ENCODE data around the gene UNC5C.

UNC5C gene

GRCh38 chr4:95472534-95472933 lies 76.2 kb downstream of the UNC5C start:
- H3K4me1 ChIP-seq = peaks cover 0 to 7% (median 2%) of the 10 kb centered on the region in 4 donors
- H3K36me3 ChIP-seq = no peaks in the 10 kb centered on the region
- no peak for TF ChIP-seq CTCF (IDR thresholded peaks at IDR 0.05)
- H3K27me3 ChIP-seq = no peaks in the 10 kb centered on the region
- intact Hi-C loops (cut with DNase I; ENCODE audit: low total_unique reads) = no loop called here
- no peak overlapping the region for H3K4me3 ChIP-seq
- H3K27ac ChIP-seq = no peak overlapping the region
- H3K9me3 ChIP-seq = no peaks in the 10 kb centered on the region
- no peak for DNase-seq

- H3K4me3 ChIP-seq = no peak overlapping the region
- no peaks in the 10 kb centered on the region for H3K27me3 ChIP-seq
- peaks cover 0 to 7% (median 3%) of the 10 kb centered on the region in 4 donors for H3K4me1 ChIP-seq
- H3K36me3 ChIP-seq = no peaks in the 10 kb centered on the region
- no peak overlapping the region for H3K27ac ChIP-seq
- no peaks in the 10 kb centered on the region for H3K9me3 ChIP-seq
- no peak for DNase-seq
- intact Hi-C loops (cut with DNase I; ENCODE audit: low total_unique reads) = no loop called here
- no peak for TF ChIP-seq CTCF (IDR thresholded peaks at IDR 0.05)
Measured at GRCh38 chr4:95470622-95471021, 78.2 kb downstream of the UNC5C start.

DNA sequence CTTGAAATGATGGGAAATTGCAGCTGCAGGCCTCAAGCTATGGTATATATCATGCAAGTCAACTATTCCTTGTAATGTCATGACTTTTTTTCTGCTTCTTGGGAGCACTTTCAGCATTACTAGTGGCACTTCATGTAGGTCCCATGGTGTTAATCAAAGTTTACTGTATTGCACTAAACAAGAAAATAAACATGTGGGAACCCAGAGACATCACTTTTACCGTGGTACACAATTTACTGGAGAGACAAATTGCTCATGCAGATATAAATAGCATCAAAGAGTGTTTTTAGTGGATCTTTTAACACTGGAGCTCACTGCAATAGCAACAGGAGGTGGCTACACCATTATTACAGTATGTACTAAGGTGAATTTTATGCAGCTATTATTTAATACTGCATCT lies 79.2 kb downstream of the UNC5C start:
- H3K27me3 ChIP-seq = no peaks in the 10 kb centered on the region
- H3K4me3 ChIP-seq = no peak overlapping the region
- TF ChIP-seq CTCF (IDR thresholded peaks at IDR 0.05) = no peak
- H3K36me3 ChIP-seq = no peaks in the 10 kb centered on the region
- peaks cover 0 to 7% (median 3%) of the 10 kb centered on the region in 4 donors for H3K4me1 ChIP-seq
- H3K9me3 ChIP-seq = no peaks in the 10 kb centered on the region
- DNase-seq = no peak
- H3K27ac ChIP-seq = no peak overlapping the region
- intact Hi-C loops (cut with DNase I; ENCODE audit: low total_unique reads) = no loop called here

DNA sequence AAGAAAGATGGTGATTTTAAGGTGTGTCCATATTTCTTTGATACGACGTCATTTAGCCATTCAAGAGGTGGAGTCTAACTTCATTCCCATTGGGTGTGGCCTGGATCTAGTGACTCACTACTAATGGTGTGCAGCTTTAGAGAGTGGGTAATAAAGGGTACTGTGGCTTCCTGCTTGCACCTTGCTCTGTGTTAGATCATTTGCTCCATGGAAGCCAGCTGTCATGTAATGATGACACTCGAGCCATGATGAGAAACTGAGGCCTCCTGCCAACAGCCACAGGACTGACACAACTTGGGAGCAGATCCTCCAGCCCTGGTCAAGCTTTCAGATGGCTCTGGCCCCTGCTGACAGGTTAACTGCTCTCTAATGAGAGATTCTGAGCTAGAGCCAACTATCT lies 82.0 kb downstream of the UNC5C start:
- Histone ChIP-seq H3K36me3 (no peaks in the 10 kb centered on the region), H3K4me1 (peaks cover 0 to 3% (median 0%) of the 10 kb centered on the region in 4 donors), H3K27me3 (no peaks in the 10 kb centered on the region), H3K4me3 (no peak overlapping the region), H3K9me3 (no peaks in the 10 kb centered on the region), H3K27ac (no peak overlapping the region)
- intact Hi-C loops (cut with DNase I; ENCODE audit: low total_unique reads) = no loop called here
- DNase-seq = no peak
- TF ChIP-seq CTCF (IDR thresholded peaks at IDR 0.05) = no peak

- no peak overlapping the region for H3K27ac ChIP-seq
- intact Hi-C loops (cut with DNase I; ENCODE audit: low total_unique reads) = no loop called here
- no peaks in the 10 kb centered on the region for H3K36me3 ChIP-seq
- DNase-seq = no peak
- H3K4me3 ChIP-seq = no peak overlapping the region
- H3K27me3 ChIP-seq = no peaks in the 10 kb centered on the region
- TF ChIP-seq CTCF (IDR thresholded peaks at IDR 0.05) = no peak
- H3K4me1 ChIP-seq = peaks cover 0 to 3% (median 0%) of the 10 kb centered on the region in 4 donors
- H3K9me3 ChIP-seq = no peaks in the 10 kb centered on the region
Measured at GRCh38 chr4:95465010-95465409, 83.8 kb downstream of the UNC5C start.

GRCh38 chr4:95462921-95463320 lies 85.9 kb downstream of the UNC5C start:
- no peak for DNase-seq
- H3K4me3 ChIP-seq = no peak overlapping the region

More at GRCh38 chr4:95462921-95463320, 85.9 kb downstream of the UNC5C start:
- no peak for TF ChIP-seq CTCF (IDR thresholded peaks at IDR 0.05)
- H3K27ac ChIP-seq = no peak overlapping the region
- no peaks in the 10 kb centered on the region for H3K27me3 ChIP-seq
- no peaks in the 10 kb centered on the region for H3K36me3 ChIP-seq
- H3K4me1 ChIP-seq = peaks cover 0 to 9% (median 2%) of the 10 kb centered on the region in 4 donors
- H3K9me3 ChIP-seq = no peaks in the 10 kb centered on the region
- intact Hi-C loops (cut with DNase I; ENCODE audit: low total_unique reads) = no loop called here
